Adrenal gland (tissue), 12 donors: ENCODE results near the gene SH3RF1. TPM values are rescaled to one million over a fixed set of nuclear protein-coding genes. Genes with fewer than 3 reads are reported as not detected.

Source experiments
- DNase-seq, 7 donors: peaks; one replicate each; pipeline ENCODE4 v3.0.0-alpha.2; 2019 to 2020
- H3K27ac ChIP-seq, 5 donors: fragments of 200-600 bp; sonication (generic) in 4 of 5; 1 replicate in 3 of 5; 2 replicates in 2 of 5; pipeline versions ENCODE4 v1.5.1 to v1.8.0; 2016 to 2020; ENCODE audit warnings: mild to moderate bottlenecking in 1 of 5
- H3K27me3 ChIP-seq: fragments of 200-600 bp; 2 replicates; pipeline ENCODE4 v1.8.0; 2021
- H3K36me3 ChIP-seq, 2 donors: fragments of 200-600 bp; replicated peaks in 1 of 2; 1 replicate in 1 of 2; 2 replicates in 1 of 2; pipeline versions ENCODE4 v1.5.1 to v1.8.0; 2018 to 2022
- H3K4me1 ChIP-seq, 2 donors: fragments of 200-600 bp; replicated peaks in 1 of 2; 1 replicate in 1 of 2; 2 replicates in 1 of 2; pipeline versions ENCODE4 v1.5.1 to v1.8.0; 2018 to 2021
- H3K4me3 ChIP-seq, 4 donors: fragments of 200-600 bp; sonication (generic) in 3 of 4; one replicate each; pipeline ENCODE4 v1.5.1; 2016 to 2018
- H3K9me3 ChIP-seq, 3 donors: fragments of 200-600 bp; sonication (generic) in 1 of 3; replicated peaks in 1 of 3; 1 replicate in 2 of 3; 2 replicates in 1 of 3; pipeline versions ENCODE4 v1.5.1 to v1.8.0; 2016 to 2021
- POLR2A ChIP-seq, 2 donors: fragments of 450-650 bp; IDR thresholded peaks; one replicate each; pipeline ENCODE4 v1.6.1; 2017; ENCODE audit warnings: antibody characterized with exemption in 2 of 2, mild to moderate bottlenecking in 2 of 2, moderate library complexity in 1 of 2
- whole genome bisulfite sequencing, 4 donors: extraction: QIAGEN DNeasy Blood & Tissue Kit in 2 of 4; methylation state at CpG; one replicate each; pipeline versions ENCODE4 v1.1.5 to v1.1.7; 2013 to 2017; 5-methylcytosine and 5-hydroxymethylcytosine counted together
- intact Hi-C, 2 donors: fragments of 100-400 bp; cut with DNase I; formaldehyde crosslinking; loops; one replicate each; pipeline versions ENCODE4 v1.14.1 to v1.15.0; 2022 to 2023
- polyA plus RNA-seq, 3 donors: library from polyadenylated mRNA; stranded (reverse); fragments of 200-250 nt in 2 of 3; fragments of 350-450 nt in 1 of 3; fragmentation: Illumina TruSeq in 1 of 3; extraction: RNeasy Lipid Tissue Mini Kit (QIAGEN cat#74804) in 1 of 3; gene quantifications; one replicate each; pipeline ENCODE4 v1.2.3, GENCODE V29; 2013 to 2014
- total RNA-seq, 9 donors: library from RNA; depleted of rRNA in 4 of 9; stranded (reverse); fragments of >200 nt in 4 of 9; fragments of 120-200 nt in 1 of 9; fragmentation: NEBNext Ultra II Directional in 1 of 9; extraction: Animal tissue kit (Norgen Biotek cat#: 25700) in 1 of 9; gene quantifications; one replicate each; pipeline versions ENCODE4 v1.1.0 to v1.2.4, GENCODE V29; 2013 to 2023
- TF ChIP-seq, protein P1 (sequence below), 6 experiments: fragments of 450-650 bp in 4 of 6; fragments of 200-600 bp in 2 of 6; sonication (generic) in 1 of 6; IDR thresholded peaks; 1 replicate in 5 of 6; 2 replicates in 1 of 6; pipeline versions ENCODE4 v1.5.1 to v1.8.0; 2016 to 2021; ENCODE audit warnings: antibody characterized with exemption in 6 of 6, mild to moderate bottlenecking in 2 of 6, moderate library complexity in 1 of 6
- donor health status: healthy with polysubstance abuse.
- donor health status: Bipolar disorder and iron deficiency.
- donor health status: DM: yes; HTN: yes; CAD: no.
- donor health status: DM: no; HTN: no; CAD: no.
- donor health status: DM: no; HTN: no; CAD: no.
- donor health status: DM: yes; HTN: yes; CAD: no.

SH3RF1 gene
- total and polyA plus RNA-seq, 12 donors, result 1.8 to 19.3 (median 8.6) TPM

DNA sequence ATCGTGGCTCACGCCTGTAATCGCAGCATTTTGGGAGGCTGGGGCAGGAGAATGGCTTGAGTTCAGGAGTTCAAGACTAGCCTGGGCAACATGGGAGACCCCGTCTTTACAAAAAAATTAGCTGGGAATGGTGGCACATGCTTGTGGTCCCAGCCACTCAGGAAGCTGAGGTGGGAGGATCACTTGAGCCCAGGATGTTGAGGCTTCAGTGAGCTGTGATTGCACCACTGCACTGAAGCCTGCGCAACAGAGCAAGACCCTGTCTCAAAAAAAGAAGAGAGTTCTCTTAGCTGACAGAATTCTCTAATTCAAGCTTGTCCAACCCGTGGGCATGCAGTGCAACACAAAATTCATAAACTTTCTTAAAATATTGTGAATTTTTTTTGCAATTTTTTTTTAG is 165.1 kb downstream of the SH3RF1 start:
- Histone ChIP-seq H3K36me3 (no peaks in the 10 kb centered on the region), H3K27me3 (no peaks in the 10 kb centered on the region), H3K4me3 (no peak overlapping the region), H3K27ac (no peak overlapping the region), H3K4me1 (no peaks in the 10 kb centered on the region), H3K9me3 (no peaks in the 10 kb centered on the region)
- TF ChIP-seq, protein P1, sequence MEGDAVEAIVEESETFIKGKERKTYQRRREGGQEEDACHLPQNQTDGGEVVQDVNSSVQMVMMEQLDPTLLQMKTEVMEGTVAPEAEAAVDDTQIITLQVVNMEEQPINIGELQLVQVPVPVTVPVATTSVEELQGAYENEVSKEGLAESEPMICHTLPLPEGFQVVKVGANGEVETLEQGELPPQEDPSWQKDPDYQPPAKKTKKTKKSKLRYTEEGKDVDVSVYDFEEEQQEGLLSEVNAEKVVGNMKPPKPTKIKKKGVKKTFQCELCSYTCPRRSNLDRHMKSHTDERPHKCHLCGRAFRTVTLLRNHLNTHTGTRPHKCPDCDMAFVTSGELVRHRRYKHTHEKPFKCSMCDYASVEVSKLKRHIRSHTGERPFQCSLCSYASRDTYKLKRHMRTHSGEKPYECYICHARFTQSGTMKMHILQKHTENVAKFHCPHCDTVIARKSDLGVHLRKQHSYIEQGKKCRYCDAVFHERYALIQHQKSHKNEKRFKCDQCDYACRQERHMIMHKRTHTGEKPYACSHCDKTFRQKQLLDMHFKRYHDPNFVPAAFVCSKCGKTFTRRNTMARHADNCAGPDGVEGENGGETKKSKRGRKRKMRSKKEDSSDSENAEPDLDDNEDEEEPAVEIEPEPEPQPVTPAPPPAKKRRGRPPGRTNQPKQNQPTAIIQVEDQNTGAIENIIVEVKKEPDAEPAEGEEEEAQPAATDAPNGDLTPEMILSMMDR (IDR thresholded peaks at IDR 0.05), result no peak
- TF ChIP-seq POLR2A (IDR thresholded peaks at IDR 0.05), result no peak
- WGBS, 4 donors, result 89 to 97% (median 93%) methylated on average over 6 of the region's 6 CpGs
- intact Hi-C loops, result no loop called here
- DNase-seq, result no peak

DNA sequence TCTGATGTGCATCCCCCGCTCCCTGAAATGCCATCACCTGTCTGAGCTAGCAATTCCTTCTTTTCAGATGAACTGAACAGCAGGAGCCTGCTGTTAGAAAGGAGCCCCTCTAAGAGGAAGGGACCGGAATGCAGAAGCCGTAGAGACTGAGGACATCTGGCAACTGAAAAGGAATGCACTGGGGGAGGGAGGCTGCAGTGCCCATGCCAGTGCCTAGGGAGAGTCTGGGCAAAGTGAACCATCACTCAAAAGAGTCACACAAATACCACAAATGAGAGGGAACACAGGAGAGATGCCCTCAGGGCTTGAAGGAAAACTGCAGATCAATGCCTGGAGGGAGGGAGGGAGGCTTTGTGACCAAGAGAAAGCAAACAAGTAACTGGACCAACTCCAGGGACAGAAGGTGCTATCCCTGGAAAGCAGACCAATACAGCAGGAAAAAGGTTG is 166.8 kb downstream of the SH3RF1 start:
- Histone ChIP-seq H3K36me3 (no peaks in the 10 kb centered on the region), H3K9me3 (no peaks in the 10 kb centered on the region), H3K27ac (no peak overlapping the region), H3K27me3 (no peaks in the 10 kb centered on the region), H3K4me1 (no peaks in the 10 kb centered on the region), H3K4me3 (no peak overlapping the region)
- WGBS, 4 donors, result 84 to 88% (median 86%) methylated on average over 3 of the region's 3 CpGs
- DNase-seq, result no peak
- intact Hi-C loops, result no loop called here
- TF ChIP-seq, protein P1 (IDR thresholded peaks at IDR 0.05), result no peak

DNA sequence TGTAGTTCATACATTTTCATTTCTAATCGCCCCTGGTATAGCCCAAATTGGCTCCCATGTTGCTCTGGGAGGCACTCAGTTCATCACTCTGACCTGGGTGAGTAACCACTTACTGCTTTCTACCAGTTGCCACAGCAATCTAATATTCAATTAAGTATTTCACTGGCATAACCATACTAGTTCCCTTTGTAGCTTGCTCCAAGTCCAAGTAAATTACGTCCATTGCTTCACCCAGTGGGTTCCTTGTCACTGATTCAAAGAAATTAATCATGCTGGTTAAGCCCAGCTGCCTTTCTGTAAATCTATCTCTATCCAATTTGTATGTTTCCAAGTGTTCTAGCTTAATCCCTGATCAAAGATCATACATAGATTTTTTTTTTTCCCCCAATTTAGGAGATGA is 168.7 kb downstream of the SH3RF1 start:
- intact Hi-C loops, result no loop called here
- no peak for TF ChIP-seq POLR2A (IDR thresholded peaks at IDR 0.05)
- TF ChIP-seq, protein P1 (IDR thresholded peaks at IDR 0.05), result no peak
- 77 to 95% (median 87%) methylated on average over 2 of the region's 2 CpGs for WGBS, 4 donors

DNA sequence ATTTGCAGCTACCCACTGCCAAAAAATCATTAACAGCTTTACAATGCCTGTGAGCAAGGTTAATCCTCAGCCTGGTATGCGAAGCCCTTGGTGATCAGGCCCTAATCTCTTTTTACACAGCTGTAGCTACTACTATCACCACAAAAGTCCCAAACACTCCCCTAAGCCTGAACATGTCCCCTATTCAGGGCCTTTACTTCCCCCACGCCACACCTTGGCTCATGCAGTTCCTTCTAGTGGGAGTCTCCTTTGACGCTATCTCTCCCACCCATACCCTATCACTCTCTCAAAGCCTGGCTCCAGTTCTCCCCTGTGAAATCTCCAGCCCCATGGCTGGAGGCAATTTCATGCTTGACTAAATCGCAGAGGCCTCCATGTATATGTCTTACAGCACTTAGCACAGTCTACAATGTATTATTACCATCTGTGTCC is 170.1 kb downstream of the SH3RF1 start:
- DNase-seq, result no peak
- Histone ChIP-seq H3K4me1 (no peaks in the 10 kb centered on the region), H3K27me3 (no peaks in the 10 kb centered on the region), H3K9me3 (no peaks in the 10 kb centered on the region), H3K27ac (no peak overlapping the region), H3K4me3 (no peak overlapping the region), H3K36me3 (no peaks in the 10 kb centered on the region)
- intact Hi-C loops, result no loop called here
- TF ChIP-seq, protein P1 (IDR thresholded peaks at IDR 0.05), result no peak
- TF ChIP-seq POLR2A (IDR thresholded peaks at IDR 0.05), result no peak
- WGBS, 4 donors, result 96 to 100% (median 97%) methylated on average over 4 of the region's 4 CpGs

More for the DNA sequence above, 168.7 kb downstream of the SH3RF1 start:
- H3K36me3 ChIP-seq, result no peaks in the 10 kb centered on the region
- H3K4me1 ChIP-seq, result no peaks in the 10 kb centered on the region
- no peak overlapping the region for H3K27ac ChIP-seq
- no peaks in the 10 kb centered on the region for H3K9me3 ChIP-seq
- no peak for DNase-seq
- H3K27me3 ChIP-seq, result no peaks in the 10 kb centered on the region
- no peak overlapping the region for H3K4me3 ChIP-seq
